Anterior cingulate cortex (tissue), 58 donors: ENCODE data around the gene CDR2.

Experiments
- DNase-seq, 58 donors: peaks; one replicate each; lab custom pipeline; 2025; lab: John Stamatoyannopoulos, UW

CDR2 gene

GRCh38 chr16:22326771-22327445 is 47.5 kb downstream of the CDR2 start:
- DNase-seq, result no peak

GRCh38 chr16:22326369-22326652 is 48.1 kb downstream of the CDR2 start:
- DNase-seq, result no peak

GRCh38 chr16:22325598-22326368 is 48.6 kb downstream of the CDR2 start:
- DNase-seq, result no peak

- DNase-seq, result no peak
Measured at GRCh38 chr16:22324787-22325597, 49.4 kb downstream of the CDR2 start.

- no peak for DNase-seq
Measured at GRCh38 chr16:22323959-22324786, 50.2 kb downstream of the CDR2 start.

- no peak for DNase-seq
Measured at GRCh38 chr16:22323173-22323958, 51.1 kb downstream of the CDR2 start.

GRCh38 chr16:22322741-22323140 is 51.7 kb downstream of the CDR2 start:
- no peak for DNase-seq

GRCh38 chr16:22322021-22322471 is 52.4 kb downstream of the CDR2 start:
- no peak for DNase-seq

GRCh38 chr16:22321340-22322001 is 52.9 kb downstream of the CDR2 start:
- peak in 42 of 58 donors; percentile 5 to 79 (median 21) for DNase-seq

GRCh38 chr16:22320572-22321339 is 53.7 kb downstream of the CDR2 start:
- DNase-seq, result no peak

GRCh38 chr16:22318690-22319358 is 55.6 kb downstream of the CDR2 start:
- DNase-seq, result peak in 1 of 58 donors; percentile 2

- DNase-seq, result no peak
Measured at GRCh38 chr16:22317625-22318024, 56.8 kb downstream of the CDR2 start.

- DNase-seq, result no peak
Measured at GRCh38 chr16:22317001-22317530, 57.4 kb downstream of the CDR2 start.

GRCh38 chr16:22316411-22316811 is 58.0 kb downstream of the CDR2 start:
- DNase-seq, result no peak

- DNase-seq, result no peak
Measured at GRCh38 chr16:22315979-22316378, 58.4 kb downstream of the CDR2 start.

GRCh38 chr16:22314661-22315626 is 59.5 kb downstream of the CDR2 start:
- DNase-seq, result no peak
